GM12874 (cell line): ENCODE measurements around the gene ARID2.

Source experiments
- TF ChIP-seq, protein P1 (sequence below): IDR thresholded peaks from 2 replicates; pipeline ENCODE4 v1.5.1; 2011; ENCODE audit warnings: low read depth, mild to moderate bottlenecking, control low read depth, low read length, moderate library complexity; ENCODE audit not compliant: insufficient read depth

The ARID2 gene, protein sequence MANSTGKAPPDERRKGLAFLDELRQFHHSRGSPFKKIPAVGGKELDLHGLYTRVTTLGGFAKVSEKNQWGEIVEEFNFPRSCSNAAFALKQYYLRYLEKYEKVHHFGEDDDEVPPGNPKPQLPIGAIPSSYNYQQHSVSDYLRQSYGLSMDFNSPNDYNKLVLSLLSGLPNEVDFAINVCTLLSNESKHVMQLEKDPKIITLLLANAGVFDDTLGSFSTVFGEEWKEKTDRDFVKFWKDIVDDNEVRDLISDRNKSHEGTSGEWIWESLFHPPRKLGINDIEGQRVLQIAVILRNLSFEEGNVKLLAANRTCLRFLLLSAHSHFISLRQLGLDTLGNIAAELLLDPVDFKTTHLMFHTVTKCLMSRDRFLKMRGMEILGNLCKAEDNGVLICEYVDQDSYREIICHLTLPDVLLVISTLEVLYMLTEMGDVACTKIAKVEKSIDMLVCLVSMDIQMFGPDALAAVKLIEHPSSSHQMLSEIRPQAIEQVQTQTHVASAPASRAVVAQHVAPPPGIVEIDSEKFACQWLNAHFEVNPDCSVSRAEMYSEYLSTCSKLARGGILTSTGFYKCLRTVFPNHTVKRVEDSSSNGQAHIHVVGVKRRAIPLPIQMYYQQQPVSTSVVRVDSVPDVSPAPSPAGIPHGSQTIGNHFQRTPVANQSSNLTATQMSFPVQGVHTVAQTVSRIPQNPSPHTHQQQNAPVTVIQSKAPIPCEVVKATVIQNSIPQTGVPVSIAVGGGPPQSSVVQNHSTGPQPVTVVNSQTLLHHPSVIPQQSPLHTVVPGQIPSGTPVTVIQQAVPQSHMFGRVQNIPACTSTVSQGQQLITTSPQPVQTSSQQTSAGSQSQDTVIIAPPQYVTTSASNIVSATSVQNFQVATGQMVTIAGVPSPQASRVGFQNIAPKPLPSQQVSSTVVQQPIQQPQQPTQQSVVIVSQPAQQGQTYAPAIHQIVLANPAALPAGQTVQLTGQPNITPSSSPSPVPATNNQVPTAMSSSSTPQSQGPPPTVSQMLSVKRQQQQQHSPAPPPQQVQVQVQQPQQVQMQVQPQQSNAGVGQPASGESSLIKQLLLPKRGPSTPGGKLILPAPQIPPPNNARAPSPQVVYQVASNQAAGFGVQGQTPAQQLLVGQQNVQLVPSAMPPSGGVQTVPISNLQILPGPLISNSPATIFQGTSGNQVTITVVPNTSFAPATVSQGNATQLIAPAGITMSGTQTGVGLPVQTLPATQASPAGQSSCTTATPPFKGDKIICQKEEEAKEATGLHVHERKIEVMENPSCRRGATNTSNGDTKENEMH (N-terminal part only)

DNA sequence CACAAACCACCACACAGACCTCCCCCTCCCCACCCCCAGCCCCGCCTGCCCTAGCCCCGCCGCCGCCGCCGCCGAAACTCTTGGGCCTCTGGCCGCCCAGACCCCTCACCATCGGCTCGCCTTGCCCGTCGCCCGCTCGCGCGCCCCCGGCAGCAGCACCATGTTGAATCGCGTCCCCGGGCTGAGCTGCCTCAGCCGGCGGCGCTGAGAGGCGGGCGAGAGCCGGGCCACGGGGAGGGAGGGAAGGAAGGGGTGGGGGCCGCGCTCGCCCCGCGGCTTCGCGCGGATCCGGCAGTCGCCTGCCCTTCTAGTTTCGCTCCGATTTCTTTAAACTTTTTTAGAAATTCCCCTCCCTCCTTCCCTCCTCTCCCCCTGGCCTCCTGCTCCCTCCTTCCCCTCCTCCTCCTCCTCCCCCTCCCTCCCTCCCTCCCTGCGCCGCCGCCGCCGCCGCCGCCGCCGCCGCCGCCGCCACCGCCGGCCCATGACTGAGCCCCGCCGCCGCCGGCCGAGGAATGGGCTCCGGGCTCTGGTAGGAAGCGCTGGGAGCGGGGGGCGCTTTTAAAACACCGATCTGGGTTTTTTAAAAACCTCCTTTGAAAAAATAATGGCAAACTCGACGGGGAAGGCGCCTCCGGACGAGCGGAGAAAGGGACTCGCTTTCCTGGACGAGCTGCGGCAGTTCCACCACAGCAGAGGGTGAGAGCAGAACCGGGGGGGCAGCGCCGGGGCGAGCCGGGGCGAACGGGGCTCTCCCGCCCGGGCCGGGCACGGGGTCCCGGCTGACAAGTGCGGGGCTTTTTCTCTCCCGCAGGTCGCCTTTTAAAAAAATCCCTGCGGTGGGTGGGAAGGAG is at the start of gene ARID2:
Gene ARID2, plus strand, starts transcription at position 474 of the 851 bp plus-strand sequence. Its CDS starts 131 bp downstream, at position 605.
- TF ChIP-seq, protein P1, sequence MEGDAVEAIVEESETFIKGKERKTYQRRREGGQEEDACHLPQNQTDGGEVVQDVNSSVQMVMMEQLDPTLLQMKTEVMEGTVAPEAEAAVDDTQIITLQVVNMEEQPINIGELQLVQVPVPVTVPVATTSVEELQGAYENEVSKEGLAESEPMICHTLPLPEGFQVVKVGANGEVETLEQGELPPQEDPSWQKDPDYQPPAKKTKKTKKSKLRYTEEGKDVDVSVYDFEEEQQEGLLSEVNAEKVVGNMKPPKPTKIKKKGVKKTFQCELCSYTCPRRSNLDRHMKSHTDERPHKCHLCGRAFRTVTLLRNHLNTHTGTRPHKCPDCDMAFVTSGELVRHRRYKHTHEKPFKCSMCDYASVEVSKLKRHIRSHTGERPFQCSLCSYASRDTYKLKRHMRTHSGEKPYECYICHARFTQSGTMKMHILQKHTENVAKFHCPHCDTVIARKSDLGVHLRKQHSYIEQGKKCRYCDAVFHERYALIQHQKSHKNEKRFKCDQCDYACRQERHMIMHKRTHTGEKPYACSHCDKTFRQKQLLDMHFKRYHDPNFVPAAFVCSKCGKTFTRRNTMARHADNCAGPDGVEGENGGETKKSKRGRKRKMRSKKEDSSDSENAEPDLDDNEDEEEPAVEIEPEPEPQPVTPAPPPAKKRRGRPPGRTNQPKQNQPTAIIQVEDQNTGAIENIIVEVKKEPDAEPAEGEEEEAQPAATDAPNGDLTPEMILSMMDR = no peak

DNA sequence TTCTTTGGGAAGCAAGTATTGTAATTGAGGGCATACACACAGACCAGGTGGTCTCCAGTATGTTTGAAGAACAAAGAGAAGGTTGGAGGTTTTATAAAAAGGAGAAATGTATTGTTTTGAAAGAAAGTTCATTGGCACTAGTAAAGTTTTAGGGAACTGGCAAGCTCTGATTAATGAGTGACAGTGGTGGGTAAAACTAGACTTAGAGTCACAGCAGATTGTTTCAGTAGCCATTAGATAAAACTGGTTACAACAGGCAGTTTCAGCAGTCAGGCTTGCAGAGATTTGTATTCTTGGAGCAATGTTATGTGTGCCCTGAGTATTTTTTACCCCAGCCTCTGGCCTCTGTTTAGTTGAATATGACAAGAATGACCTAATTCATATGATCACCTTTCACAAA is 49.1 kb upstream of the ARID2 start:
- TF ChIP-seq, protein P1 = no peak

DNA sequence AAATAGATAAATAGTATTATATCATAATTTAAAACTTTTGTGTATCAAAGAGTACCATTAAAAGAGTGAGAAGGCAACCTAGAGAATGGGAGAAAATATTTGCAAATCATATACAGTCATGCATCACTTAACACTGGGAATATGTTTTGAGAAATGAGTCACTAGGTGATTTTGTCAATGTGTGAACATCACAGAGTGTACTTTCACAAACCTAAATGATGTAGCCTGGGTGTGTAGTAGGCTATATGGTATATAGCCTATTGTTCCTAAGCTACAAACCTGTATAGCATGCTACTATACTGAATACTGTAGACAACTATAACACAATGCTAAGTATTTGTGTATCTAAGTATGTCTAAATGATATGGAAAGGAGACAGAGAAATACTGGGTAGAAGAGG is 48.0 kb upstream of the ARID2 start:
- TF ChIP-seq, protein P1 = no peak

DNA sequence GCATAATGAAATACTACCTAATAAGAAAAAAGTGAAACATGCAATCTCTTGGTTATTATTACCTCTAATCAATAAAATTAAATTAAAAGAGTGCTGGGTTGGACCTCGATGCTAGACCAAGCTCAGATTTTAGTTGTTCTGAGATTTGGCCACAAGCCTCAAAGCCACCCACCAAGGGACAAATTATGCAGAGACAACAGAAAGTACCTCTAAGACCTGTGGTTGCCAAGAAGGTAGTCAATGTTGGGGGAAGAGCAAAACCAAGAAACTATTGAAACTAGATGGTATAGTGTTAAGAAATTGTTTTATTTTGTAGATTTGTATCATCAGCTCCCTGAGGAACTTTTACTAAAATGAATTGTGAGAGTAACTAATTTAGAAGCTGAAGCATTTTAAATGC is 43.8 kb upstream of the ARID2 start:
- TF ChIP-seq, protein P1 = no peak

DNA sequence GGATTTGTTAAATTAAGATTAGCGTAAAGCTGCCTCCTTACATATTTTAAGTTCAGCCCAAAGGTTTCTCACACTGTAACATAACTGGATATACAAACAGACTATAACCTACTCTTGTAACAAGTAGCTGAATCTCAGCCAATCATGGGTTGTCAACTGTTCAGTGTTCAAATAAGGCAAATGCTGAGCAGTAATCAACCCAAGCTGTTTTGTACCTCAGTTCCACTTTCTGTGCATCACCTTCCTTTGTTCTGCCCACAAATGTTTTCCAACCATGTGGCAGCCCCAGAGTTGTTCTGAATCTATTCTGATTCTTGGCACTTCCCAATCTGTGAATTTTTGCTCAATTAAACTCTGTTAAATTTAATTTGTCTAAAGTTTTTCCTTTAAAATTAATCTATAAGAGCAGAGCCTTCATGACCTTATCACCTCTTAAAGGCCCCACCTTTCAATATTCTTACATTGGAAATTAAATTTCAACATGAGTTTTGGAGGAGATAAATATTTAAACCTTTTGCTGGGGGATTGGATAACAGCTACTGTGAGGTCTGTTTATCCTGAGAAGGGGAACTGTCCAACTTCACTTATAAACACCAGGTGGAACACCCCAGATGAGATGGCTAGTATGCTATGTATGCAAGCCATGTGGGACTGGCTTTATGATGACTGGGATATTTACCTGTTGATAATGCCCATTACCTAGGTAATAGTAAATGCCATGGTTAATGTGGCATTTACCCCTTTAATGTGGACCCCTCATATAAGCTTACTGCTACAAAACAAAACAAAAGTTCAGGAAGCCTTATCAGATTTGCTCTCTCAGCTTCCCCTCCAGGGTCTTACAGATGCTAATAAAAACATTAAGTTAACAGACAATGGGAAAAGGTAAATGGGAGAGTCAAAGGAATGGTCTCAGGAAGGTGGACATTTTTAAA is 42.2 kb upstream of the ARID2 start:
- TF ChIP-seq, protein P1 = no peak

DNA sequence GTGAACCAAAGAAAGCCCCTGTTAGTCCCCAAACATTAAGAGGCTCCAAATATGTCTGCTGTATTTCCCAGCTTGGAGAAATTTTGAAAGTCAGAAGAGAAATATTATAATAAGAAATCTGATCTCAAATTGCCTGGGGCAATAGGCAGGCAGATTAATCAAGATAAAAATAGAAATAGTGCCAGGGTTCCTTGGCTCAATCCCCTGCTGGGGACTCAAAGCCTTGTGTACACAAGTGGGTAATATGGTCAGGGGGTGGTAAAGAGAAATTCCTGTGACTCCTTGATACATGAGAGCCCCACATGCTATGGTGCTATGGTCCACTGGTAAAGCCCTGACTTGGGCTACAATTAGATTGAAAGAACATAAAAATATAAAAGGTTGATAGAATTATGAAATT is 41.3 kb upstream of the ARID2 start:
- TF ChIP-seq, protein P1 = no peak
